ENCODE results near the gene SPATA2L. TPM values are rescaled to one million over a fixed set of nuclear protein-coding genes. Genes with fewer than 3 reads are reported as not detected.
A peak's percentile ranks its signal among the peaks of the same experiment; 100 is the strongest.

Gene SPATA2L
- 18.6 TPM for total RNA-seq (ENCODE audit: unreplicated experiment)
- long read RNA-seq, transcript SPATA2L-201 (3 exons, 2,335 nt), result major isoform, 8 of 11 reads
- long read RNA-seq, partial matches to known transcripts, result 1 of 11 reads
- long read RNA-seq, other reads (novel, unspliced or antisense), result 1 of 11 reads

GRCh38 chr16:89701425-89702406 is at the start of gene SPATA2L:
SPATA2L (minus strand) TSS chr16:89701705; CDS start chr16:89701232, 473 bp downstream.
- Mint-ChIP-seq H3K27me3 (ENCODE audit: unreplicated experiment) (peaks cover 8% of the 10 kb centered on the region), H3K36me3 (ENCODE audit: unreplicated experiment) (no peaks in the 10 kb centered on the region), H3K27ac (ENCODE audit: unreplicated experiment) (no peak within 1 kb of the TSS), H3K9me3 (ENCODE audit: unreplicated experiment) (peaks cover 11% of the 10 kb centered on the region), H3K4me3 (ENCODE audit: unreplicated experiment) (peak within 1 kb of the TSS; percentile 67), H3K4me1 (ENCODE audit: low read depth, unreplicated experiment) (peaks cover 5% of the 10 kb centered on the region)
- TF ChIP-seq CTCF (IDR thresholded peaks at IDR 0.05; ENCODE audit: partially characterized antibody, unreplicated experiment), result no peak
- DNase-seq, result peak; percentile 92

DNA sequence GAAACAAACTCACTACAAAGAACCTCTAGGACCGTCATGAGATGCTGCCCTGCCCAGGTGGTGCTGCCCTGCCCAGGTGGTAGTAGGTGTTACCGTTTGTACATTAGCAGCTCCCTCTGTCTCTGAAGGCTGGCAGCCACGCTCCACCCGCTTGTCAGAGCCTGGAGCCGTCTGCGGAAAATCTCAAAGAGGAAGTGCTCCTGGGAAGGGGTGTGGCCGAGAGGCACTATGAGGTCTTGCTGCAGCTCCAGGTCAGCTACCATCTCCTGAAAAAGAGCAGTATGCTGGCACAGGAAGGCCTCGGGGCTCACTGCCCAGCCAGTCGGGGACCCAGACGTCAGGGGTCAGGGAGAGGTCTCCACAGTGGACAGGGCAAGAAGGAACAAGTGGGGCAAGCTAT is 48.1 kb upstream of the SPATA2L start:
- no peaks in the 10 kb centered on the region for H3K4me1 Mint-ChIP-seq (ENCODE audit: low read depth, unreplicated experiment)
- TF ChIP-seq CTCF (IDR thresholded peaks at IDR 0.05; ENCODE audit: partially characterized antibody, unreplicated experiment), result no peak
- H3K9me3 Mint-ChIP-seq (ENCODE audit: unreplicated experiment), result peaks cover 3% of the 10 kb centered on the region
- H3K27me3 Mint-ChIP-seq (ENCODE audit: unreplicated experiment), result no peaks in the 10 kb centered on the region
- DNase-seq, result no peak
- H3K36me3 Mint-ChIP-seq (ENCODE audit: unreplicated experiment), result no peaks in the 10 kb centered on the region
- H3K4me3 Mint-ChIP-seq (ENCODE audit: unreplicated experiment), result no peak overlapping the region
- no peak overlapping the region for H3K27ac Mint-ChIP-seq (ENCODE audit: unreplicated experiment)

DNA sequence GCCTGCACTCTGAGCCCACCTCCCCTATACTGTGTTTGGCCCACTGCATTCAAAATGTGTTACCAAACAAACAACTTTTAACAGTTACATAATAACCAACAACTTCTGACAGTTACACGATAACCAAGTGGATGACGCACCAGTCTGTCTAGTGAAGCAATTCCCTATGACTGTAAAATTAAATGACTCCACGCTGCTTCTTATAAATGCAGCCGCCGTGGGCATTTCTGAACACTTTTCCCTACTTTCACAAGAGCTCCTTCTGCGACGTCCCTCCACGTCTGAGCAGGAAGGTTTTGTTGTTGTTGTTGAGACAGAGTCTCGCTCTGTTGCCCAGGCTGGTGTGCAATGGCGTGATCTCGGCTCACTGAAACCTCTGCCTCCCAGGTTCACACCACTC is 47.4 kb upstream of the SPATA2L start:
- H3K36me3 Mint-ChIP-seq (ENCODE audit: unreplicated experiment), result no peaks in the 10 kb centered on the region
- H3K27me3 Mint-ChIP-seq (ENCODE audit: unreplicated experiment), result no peaks in the 10 kb centered on the region
- no peak overlapping the region for H3K27ac Mint-ChIP-seq (ENCODE audit: unreplicated experiment)
- no peak for TF ChIP-seq CTCF (IDR thresholded peaks at IDR 0.05; ENCODE audit: partially characterized antibody, unreplicated experiment)
- DNase-seq, result no peak
- peaks cover 3% of the 10 kb centered on the region for H3K9me3 Mint-ChIP-seq (ENCODE audit: unreplicated experiment)
- H3K4me3 Mint-ChIP-seq (ENCODE audit: unreplicated experiment), result no peak overlapping the region
- no peaks in the 10 kb centered on the region for H3K4me1 Mint-ChIP-seq (ENCODE audit: low read depth, unreplicated experiment)

DNA sequence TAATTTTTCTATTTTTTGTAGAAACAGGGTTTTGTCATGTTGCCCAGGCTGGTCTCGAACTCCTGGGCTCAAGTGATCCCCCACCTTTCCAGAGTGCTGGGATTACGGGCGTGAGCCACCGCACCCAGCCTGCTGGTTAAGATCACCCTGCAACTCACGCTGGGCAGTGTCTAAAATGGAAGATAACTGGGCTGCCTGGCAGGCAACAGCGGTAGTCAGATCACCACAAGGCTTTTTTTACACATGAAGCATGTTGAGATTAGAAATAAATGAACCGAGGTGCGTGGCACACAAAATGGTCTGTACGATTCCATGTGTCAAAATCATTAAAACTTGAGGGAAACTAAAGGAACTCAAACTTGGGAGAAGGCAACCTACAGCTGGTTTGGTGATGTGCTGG is 46.6 kb upstream of the SPATA2L start:
- H3K9me3 Mint-ChIP-seq (ENCODE audit: unreplicated experiment), result peaks cover 3% of the 10 kb centered on the region
- TF ChIP-seq CTCF (IDR thresholded peaks at IDR 0.05; ENCODE audit: partially characterized antibody, unreplicated experiment), result no peak
- H3K4me3 Mint-ChIP-seq (ENCODE audit: unreplicated experiment), result no peak overlapping the region
- no peak for DNase-seq
- no peaks in the 10 kb centered on the region for H3K36me3 Mint-ChIP-seq (ENCODE audit: unreplicated experiment)
- H3K27ac Mint-ChIP-seq (ENCODE audit: unreplicated experiment), result no peak overlapping the region
- no peaks in the 10 kb centered on the region for H3K27me3 Mint-ChIP-seq (ENCODE audit: unreplicated experiment)
- H3K4me1 Mint-ChIP-seq (ENCODE audit: low read depth, unreplicated experiment), result no peaks in the 10 kb centered on the region

DNA sequence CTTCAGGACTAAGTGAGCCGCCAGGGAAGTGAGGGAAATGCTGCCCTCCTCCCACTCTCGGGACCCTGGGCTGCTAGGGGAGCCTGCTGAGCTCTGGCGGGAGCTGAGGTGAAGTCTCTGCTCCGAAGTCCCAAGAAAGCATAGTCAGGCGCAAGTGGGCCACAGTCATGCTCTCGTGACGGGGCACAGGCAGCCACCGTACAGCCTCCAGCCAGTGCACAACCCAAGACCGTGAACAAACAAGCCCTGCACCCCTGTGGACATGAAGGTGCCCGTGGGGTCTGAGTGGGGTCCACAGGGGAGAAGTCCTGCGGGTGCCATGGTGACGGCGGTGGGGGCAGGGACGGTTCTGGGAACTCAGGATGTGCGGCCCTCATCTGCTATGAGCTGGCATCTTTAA is 44.5 kb upstream of the SPATA2L start:
- no peaks in the 10 kb centered on the region for H3K4me1 Mint-ChIP-seq (ENCODE audit: low read depth, unreplicated experiment)
- TF ChIP-seq CTCF (IDR thresholded peaks at IDR 0.05; ENCODE audit: partially characterized antibody, unreplicated experiment), result no peak
- no peaks in the 10 kb centered on the region for H3K36me3 Mint-ChIP-seq (ENCODE audit: unreplicated experiment)
- H3K4me3 Mint-ChIP-seq (ENCODE audit: unreplicated experiment), result no peak overlapping the region
- no peaks in the 10 kb centered on the region for H3K27me3 Mint-ChIP-seq (ENCODE audit: unreplicated experiment)
- peak; percentile 31 for DNase-seq
- H3K9me3 Mint-ChIP-seq (ENCODE audit: unreplicated experiment), result peaks cover 3% of the 10 kb centered on the region
- H3K27ac Mint-ChIP-seq (ENCODE audit: unreplicated experiment), result no peak overlapping the region

All from glutamatergic neuron (in vitro differentiated cells).